ENCODE data around the gene FKBP1A.

Gene FKBP1A

DNA sequence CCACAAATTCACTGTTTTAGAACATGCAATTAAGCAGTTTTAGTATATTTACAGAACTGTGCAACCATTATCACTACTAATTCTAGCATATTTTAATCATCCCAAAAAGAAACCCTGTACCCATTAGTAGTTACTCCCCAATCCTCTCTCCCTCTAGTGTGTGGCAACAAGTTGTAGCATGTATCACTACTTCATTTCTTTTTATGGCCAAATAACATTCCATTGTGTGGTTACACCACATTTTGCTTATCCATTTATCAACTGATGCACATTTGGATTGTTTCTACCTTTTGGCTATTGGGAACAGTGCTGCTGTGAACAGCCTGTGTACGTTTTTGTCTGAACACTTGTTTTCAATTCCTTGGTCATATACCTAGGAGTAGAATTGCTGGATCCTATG, 31.5 kb upstream of the FKBP1A start:
- no peak for TF ChIP-seq CTCF (IDR thresholded peaks at IDR 0.05; ENCODE audit: low read depth, low read length)
- no peak for DNase-seq (ENCODE audit: extremely low read depth, low read depth)

DNA sequence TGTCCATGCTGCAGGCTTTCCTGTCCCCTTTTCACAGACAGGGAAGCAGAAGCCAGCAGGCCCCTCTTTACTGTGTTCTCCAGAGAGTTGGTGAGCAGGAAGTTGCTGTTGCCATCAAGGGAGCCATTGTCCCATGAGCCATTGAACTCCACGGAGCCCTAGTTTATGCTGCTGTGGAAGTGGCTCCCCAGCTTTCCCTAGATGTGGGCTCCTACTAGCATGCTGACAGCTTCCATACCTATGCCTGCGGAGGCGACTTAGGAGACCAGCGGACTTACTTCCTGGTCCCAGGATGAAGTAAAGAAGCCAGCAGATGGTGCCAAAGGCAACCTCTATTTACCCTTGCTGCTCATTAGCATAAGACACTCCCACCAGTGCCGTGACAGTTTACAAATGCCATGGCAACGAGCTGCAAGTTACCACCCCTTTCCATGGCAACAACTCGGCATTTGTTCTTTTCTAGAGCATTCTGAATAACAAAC, 30.8 kb upstream of the FKBP1A start:
- no peak; the same call in none of the 2 replicates for TF ChIP-seq CTCF (IDR thresholded peaks at IDR 0.05; ENCODE audit: low read depth, low read length)
- no peak for DNase-seq (ENCODE audit: extremely low read depth, low read depth)

DNA sequence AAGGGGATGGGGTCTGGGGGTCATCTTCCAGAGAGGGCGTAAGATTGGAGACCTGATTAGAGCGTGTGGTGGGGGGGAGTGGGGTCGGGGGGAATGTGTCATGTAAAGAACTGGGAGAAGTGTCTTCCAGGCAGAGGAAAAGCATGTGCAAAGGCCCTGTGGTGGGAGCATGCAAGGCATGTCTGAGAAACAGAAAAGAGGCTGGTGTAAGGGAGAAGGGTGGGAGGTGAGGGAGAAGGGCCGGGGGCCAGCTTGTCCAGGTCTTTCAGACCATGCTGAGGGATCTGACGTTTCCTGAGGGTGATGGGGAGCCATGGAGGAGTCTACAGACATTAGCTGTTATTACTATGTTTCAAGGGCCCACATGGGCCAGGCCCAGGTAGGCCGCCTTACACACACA, 30.4 kb upstream of the FKBP1A start:
- DNase-seq (ENCODE audit: extremely low read depth, low read depth), result no peak
- no peak for TF ChIP-seq CTCF (IDR thresholded peaks at IDR 0.05; ENCODE audit: low read depth, low read length)

GRCh38 chr20:1422753-1423152, 29.9 kb upstream of the FKBP1A start:
- DNase-seq (ENCODE audit: extremely low read depth, low read depth), result no peak
- no peak for TF ChIP-seq CTCF (IDR thresholded peaks at IDR 0.05; ENCODE audit: low read depth, low read length)

GRCh38 chr20:1420066-1420465, 27.2 kb upstream of the FKBP1A start:
- no peak for TF ChIP-seq CTCF (IDR thresholded peaks at IDR 0.05; ENCODE audit: low read depth, low read length)
- DNase-seq (ENCODE audit: extremely low read depth, low read depth), result no peak

DNA sequence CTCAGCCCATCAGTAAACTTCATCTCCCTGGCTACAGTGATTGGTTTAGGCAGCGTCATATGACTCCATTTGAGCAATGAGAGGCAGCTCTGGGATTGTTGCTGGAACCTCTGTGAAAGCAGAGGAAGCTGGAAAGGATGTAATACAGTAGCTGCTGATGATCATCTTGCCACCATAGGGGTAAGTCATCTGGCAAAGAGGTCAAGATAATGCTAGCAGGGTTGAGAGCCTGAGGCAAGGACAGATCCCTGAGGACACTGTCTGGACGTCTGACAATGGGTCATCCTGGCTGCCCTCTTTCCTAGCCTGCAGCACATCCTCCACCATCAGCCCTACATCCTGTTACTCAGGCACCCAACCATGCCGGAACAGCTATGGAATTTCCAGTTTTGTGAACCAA, 25.5 kb upstream of the FKBP1A start:
- no peak for TF ChIP-seq CTCF (IDR thresholded peaks at IDR 0.05; ENCODE audit: low read depth, low read length)
- DNase-seq (ENCODE audit: extremely low read depth, low read depth), result no peak

DNA sequence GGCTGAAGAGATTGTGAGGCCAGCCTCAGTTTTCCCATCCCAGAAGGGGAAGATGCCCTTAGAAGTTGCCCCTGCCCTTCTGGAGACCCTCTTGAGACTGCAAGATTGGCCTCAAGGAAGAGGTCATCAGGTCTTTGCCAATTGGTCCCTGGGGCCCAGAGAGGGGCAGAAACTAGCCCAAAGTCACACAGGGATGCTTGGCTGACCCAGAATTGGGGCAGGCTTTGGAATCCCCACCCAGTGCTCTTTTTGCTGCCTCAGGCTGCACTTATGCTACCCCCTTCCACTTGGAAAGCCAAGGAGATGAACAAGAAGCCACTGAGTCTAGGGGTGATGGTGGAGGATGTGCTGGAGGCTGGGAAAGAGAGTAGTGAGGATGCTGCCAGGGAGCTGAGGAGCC, 24.9 kb upstream of the FKBP1A start:
- TF ChIP-seq CTCF (IDR thresholded peaks at IDR 0.05; ENCODE audit: low read depth, low read length), result no peak
- DNase-seq (ENCODE audit: extremely low read depth, low read depth), result no peak

Measured in AG09319 (cell line).